HG03064 (cell line): ENCODE measurements around the gene CDK6.
"Not testable (repeated sequence)": the region's sequence is repeated elsewhere in the genome, so short reads cannot be mapped to it uniquely, and the experiment has no call there.

ENCODE experiments used
- ATAC-seq: cut with Tn5 transposase; IDR thresholded peaks from one replicate; pipeline ENCODE4 v1.9.1; 2021; ENCODE audit warnings: low read depth; ENCODE audit not compliant: unreplicated experiment

Gene CDK6

GRCh38 chr7:92836489-92836999 is at the start of gene CDK6:
CDK6 (minus strand) TSS chr7:92836573; CDS start chr7:92833323, 3,250 bp downstream.
- ATAC-seq: no peak

GRCh38 chr7:92886039-92886438 is 49.7 kb upstream of the CDK6 start:
- ATAC-seq: not testable (repeated sequence)

GRCh38 chr7:92884218-92884617 is 47.8 kb upstream of the CDK6 start:
- ATAC-seq: no peak

GRCh38 chr7:92882760-92883159 is 46.4 kb upstream of the CDK6 start:
- no peak for ATAC-seq

- ATAC-seq: no peak
These were observed 44.7 kb upstream of the CDK6 start for GRCh38 chr7:92881091-92881485.

- no peak for ATAC-seq
These were observed 44.1 kb upstream of the CDK6 start for GRCh38 chr7:92880212-92881090.

GRCh38 chr7:92877367-92877766 is 41.0 kb upstream of the CDK6 start:
- no peak for ATAC-seq

GRCh38 chr7:92876836-92877235 is 40.5 kb upstream of the CDK6 start:
- no peak for ATAC-seq

- ATAC-seq: no peak
These were observed 39.3 kb upstream of the CDK6 start for GRCh38 chr7:92875719-92876118.

GRCh38 chr7:92875173-92875572 is 38.8 kb upstream of the CDK6 start:
- ATAC-seq: no peak

- no peak for ATAC-seq
These were observed 38.2 kb upstream of the CDK6 start for GRCh38 chr7:92874567-92874966.

- no peak for ATAC-seq
These were observed 37.4 kb upstream of the CDK6 start for GRCh38 chr7:92873776-92874175.

- no peak for ATAC-seq
These were observed 36.3 kb upstream of the CDK6 start for GRCh38 chr7:92872701-92873100.

- no peak for ATAC-seq
These were observed 32.4 kb upstream of the CDK6 start for GRCh38 chr7:92868683-92869293.

GRCh38 chr7:92864169-92864568 is 27.8 kb upstream of the CDK6 start:
- ATAC-seq: not testable (repeated sequence)

- no peak for ATAC-seq
These were observed 20.1 kb upstream of the CDK6 start for GRCh38 chr7:92856436-92856835.

GRCh38 chr7:92854501-92855238 is 18.3 kb upstream of the CDK6 start:
- no peak for ATAC-seq

GRCh38 chr7:92851732-92852131 is 15.4 kb upstream of the CDK6 start:
- no peak for ATAC-seq

GRCh38 chr7:92850516-92850915 is 14.1 kb upstream of the CDK6 start:
- no peak for ATAC-seq

- ATAC-seq: no peak
These were observed 12.9 kb upstream of the CDK6 start for GRCh38 chr7:92849322-92849721.

- ATAC-seq: no peak
These were observed 12.5 kb upstream of the CDK6 start for GRCh38 chr7:92848851-92849250.
